Fibroblast of pulmonary artery (primary cell): ENCODE results near the gene FAM193B.
"Not testable (repeated sequence)": the region's sequence is repeated elsewhere in the genome, so short reads cannot be mapped to it uniquely, and the experiment has no call there.

Experiments used
- DNase-seq: peaks from one replicate; pipeline ENCODE4 v3.0.0-alpha.2; 2010; ENCODE audit warnings: low read depth
- H3K4me3 ChIP-seq: replicated peaks from 2 replicates; pipeline ENCODE4 v1.5.1; 2011; ENCODE audit warnings: low read depth, mild to moderate bottlenecking, control low read depth, low read length, moderate library complexity
- CTCF ChIP-seq: IDR thresholded peaks from 2 replicates; pipeline ENCODE4 v1.5.1; 2011; ENCODE audit warnings: mild to moderate bottlenecking, control low read depth, low read length, inconsistent platforms; ENCODE audit errors: missing control alignments

The FAM193B gene

GRCh38 chr5:177540438-177540837 is 13.9 kb downstream of the FAM193B start:
- H3K4me3 ChIP-seq, result no peak overlapping the region
- no peak for TF ChIP-seq CTCF
- DNase-seq, result no peak

- DNase-seq, result peak; percentile 95
- no peak for TF ChIP-seq CTCF
- no peak overlapping the region for H3K4me3 ChIP-seq
Measured at GRCh38 chr5:177539411-177539810, 15.0 kb downstream of the FAM193B start.

GRCh38 chr5:177538876-177539275 is 15.5 kb downstream of the FAM193B start:
- no peak for TF ChIP-seq CTCF
- no peak overlapping the region for H3K4me3 ChIP-seq
- no peak for DNase-seq

- peak; percentile 88 for DNase-seq
- H3K4me3 ChIP-seq, result no peak overlapping the region
- TF ChIP-seq CTCF, result no peak
Measured at GRCh38 chr5:177537389-177538361, 16.7 kb downstream of the FAM193B start.

- DNase-seq, result no peak
- H3K4me3 ChIP-seq, result no peak overlapping the region
- no peak for TF ChIP-seq CTCF
Measured at GRCh38 chr5:177536386-177536785, 18.0 kb downstream of the FAM193B start.

GRCh38 chr5:177535125-177535524 is 19.2 kb downstream of the FAM193B start:
- no peak for DNase-seq
- H3K4me3 ChIP-seq, result no peak overlapping the region
- no peak for TF ChIP-seq CTCF

- H3K4me3 ChIP-seq, DNase-seq: not testable (repeated sequence)
Measured at GRCh38 chr5:177534433-177534832, 19.9 kb downstream of the FAM193B start.
